ENCODE data around the gene ABHD3. TPM values are rescaled to one million over a fixed set of nuclear protein-coding genes. Genes with fewer than 3 reads are reported as not detected.
"Not testable (repeated sequence)": the region's sequence is repeated elsewhere in the genome, so short reads cannot be mapped to it uniquely, and the experiment has no call there.

Gene ABHD3
- total and polyA plus RNA-seq, 8 donors = 6.0 to 20.9 (median 7.5) TPM

DNA sequence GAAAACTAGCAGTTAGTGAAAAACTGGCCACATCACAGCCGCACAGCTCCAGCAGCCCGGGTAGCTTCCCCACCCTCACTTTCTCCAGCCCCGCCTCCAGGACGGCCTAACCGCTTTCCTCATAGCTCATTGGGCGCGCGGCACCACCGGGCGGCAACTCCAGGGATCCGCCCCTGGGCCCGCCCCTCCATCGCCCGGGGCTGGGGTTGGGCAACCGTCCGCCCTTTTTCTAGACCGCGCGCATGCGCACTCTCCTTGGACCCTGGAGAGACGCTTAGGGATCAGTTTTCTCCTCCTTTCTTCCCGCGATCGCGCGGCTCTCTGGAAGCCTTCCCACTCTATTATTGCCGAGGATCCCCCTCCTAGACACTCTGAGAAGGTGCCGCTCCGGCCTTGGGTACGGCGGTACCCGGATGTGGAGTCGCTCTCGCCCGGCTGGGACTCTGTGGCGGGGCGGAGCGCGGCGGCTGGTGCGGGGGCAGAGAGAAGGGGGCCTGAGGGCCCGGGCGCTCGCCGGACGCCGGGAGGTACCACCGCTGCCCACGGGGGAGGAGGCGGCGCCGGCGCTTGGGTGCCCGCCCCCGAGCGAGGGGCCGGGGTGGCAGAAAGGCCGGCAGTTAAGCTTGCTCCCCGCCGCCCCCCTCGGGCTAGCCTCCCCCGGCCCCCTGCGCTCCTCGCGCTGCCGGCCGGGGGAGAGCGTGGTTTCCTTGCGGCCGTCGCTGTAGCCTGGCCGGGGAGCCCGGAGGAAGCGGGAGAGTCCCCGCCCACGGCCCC, 36.2 kb upstream of the ABHD3 start, which contains the start of gene MIB1:
TSS of gene MIB1 (plus strand) at position 255 of the 774 bp plus-strand sequence. CDS start 792 bp downstream, outside the sequence.
- Histone ChIP-seq H3K27ac (peak within 1 kb of the TSS; percentile 95 to 99 (median 98)), H3K27me3 (no peaks in the 10 kb centered on the region), H3K4me1 (peaks cover 0 to 6% (median 5%) of the 10 kb centered on the region in 3 donors), H3K9me3 (no peaks in the 10 kb centered on the region), H3K36me3 (no peaks in the 10 kb centered on the region), H3K4me3 (peak within 1 kb of the TSS; percentile 59 to 97 (median 92))
- DNase-seq = peak; percentile 97 to 100 (median 98)
- intact Hi-C loops (cut with DNase I) = no loop called here
- FAIRE-seq = peak; percentile 98
- TF ChIP-seq, protein P1, sequence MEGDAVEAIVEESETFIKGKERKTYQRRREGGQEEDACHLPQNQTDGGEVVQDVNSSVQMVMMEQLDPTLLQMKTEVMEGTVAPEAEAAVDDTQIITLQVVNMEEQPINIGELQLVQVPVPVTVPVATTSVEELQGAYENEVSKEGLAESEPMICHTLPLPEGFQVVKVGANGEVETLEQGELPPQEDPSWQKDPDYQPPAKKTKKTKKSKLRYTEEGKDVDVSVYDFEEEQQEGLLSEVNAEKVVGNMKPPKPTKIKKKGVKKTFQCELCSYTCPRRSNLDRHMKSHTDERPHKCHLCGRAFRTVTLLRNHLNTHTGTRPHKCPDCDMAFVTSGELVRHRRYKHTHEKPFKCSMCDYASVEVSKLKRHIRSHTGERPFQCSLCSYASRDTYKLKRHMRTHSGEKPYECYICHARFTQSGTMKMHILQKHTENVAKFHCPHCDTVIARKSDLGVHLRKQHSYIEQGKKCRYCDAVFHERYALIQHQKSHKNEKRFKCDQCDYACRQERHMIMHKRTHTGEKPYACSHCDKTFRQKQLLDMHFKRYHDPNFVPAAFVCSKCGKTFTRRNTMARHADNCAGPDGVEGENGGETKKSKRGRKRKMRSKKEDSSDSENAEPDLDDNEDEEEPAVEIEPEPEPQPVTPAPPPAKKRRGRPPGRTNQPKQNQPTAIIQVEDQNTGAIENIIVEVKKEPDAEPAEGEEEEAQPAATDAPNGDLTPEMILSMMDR (IDR thresholded peaks at IDR 0.05) = no peak
- peak; percentile 96 to 99 (median 96) for ATAC-seq
- WGBS, 2 donors = 1% methylated on average over 65 to 76 of the region's 76 CpGs

DNA sequence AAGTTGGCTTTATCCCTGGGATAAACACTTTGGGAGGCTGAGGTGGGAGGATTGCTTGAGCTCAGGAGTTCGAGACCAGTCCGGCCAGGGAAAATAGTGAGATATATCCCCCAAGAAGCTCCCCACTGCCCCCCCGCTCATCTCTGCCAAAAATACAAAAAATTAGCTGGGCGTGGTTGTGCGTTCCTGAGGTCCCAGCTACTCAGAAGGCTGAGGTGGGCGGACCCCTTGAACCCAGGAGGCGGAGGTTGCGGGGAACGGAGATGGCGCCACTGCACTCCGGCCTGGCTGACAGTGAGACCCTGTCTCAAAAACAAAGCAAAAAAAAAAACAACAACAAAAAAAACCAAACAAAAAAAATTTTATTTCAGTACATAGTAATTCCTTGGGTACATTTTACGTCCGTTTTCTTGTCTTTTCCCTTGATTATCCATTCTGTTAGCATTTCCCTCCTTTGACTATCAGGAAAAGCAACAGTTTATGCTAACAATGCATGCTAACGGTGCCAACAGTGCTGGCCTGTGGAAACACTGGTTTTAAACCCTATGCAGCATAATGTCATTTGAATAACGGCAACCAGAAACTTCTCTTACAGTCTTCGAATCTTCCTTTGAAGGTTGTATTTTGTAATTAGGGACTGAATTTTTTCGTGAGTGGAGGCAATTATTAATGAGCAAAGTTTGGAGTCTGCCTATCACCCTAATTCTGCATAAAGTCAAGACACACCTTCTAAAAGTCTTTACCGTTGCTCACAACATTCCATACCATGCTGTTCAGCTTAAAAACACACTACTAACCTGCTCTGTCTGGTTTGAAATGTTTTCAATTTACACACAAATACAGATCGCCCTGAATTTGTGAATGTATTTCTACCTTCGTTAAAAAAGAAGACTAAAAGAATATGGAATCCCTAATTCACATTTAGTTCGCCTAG, 35.3 kb upstream of the ABHD3 start:
- ATAC-seq = peak; percentile 1 to 6 (median 2)
- 35 to 42% methylated on average over 21 of the region's 21 CpGs for WGBS, 2 donors
- peak overlapping the region in 3 of 4 donors; percentile 97 to 99 (median 98) for H3K27ac ChIP-seq
- H3K9me3 ChIP-seq = no peaks in the 10 kb centered on the region
- intact Hi-C loops (cut with DNase I) = no loop called here
- TF ChIP-seq, protein P1 (IDR thresholded peaks at IDR 0.05) = no peak
- H3K4me1 ChIP-seq = peaks cover 0 to 6% (median 5%) of the 10 kb centered on the region in 3 donors
- H3K27me3 ChIP-seq = no peaks in the 10 kb centered on the region
- no peaks in the 10 kb centered on the region for H3K36me3 ChIP-seq
- peak in 2 of 6 donors; percentile 25 to 38 for DNase-seq
- H3K4me3 ChIP-seq = peak overlapping the region in 2 of 4 donors; percentile 92 to 97
- FAIRE-seq = no peak

DNA sequence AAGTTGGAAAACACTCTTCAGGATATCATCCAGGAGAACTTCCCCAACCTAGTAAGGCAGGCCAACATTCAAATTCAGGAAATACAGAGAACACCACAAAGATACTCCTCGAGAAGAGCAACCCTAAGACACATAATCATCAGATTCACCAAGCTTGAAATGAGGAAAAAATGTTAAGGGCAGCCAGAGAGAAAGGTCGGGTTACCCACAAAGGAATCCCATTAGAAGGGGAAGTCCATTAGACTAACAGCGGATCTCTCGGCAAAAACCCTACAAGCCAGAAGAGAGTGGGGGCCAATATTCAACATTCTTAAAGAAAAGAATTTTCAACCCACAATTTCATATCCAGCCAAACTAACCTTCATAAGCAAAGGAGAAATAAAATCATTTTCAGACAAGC, 32.4 kb upstream of the ABHD3 start:
- H3K4me1 ChIP-seq; FAIRE-seq; H3K36me3 ChIP-seq; DNase-seq; H3K4me3 ChIP-seq; H3K27ac ChIP-seq; intact Hi-C loops (cut with DNase I); H3K27me3 ChIP-seq; ATAC-seq; H3K9me3 ChIP-seq: not testable (repeated sequence)
- 91 to 94% methylated on average over 4 of the region's 4 CpGs for WGBS, 2 donors

DNA sequence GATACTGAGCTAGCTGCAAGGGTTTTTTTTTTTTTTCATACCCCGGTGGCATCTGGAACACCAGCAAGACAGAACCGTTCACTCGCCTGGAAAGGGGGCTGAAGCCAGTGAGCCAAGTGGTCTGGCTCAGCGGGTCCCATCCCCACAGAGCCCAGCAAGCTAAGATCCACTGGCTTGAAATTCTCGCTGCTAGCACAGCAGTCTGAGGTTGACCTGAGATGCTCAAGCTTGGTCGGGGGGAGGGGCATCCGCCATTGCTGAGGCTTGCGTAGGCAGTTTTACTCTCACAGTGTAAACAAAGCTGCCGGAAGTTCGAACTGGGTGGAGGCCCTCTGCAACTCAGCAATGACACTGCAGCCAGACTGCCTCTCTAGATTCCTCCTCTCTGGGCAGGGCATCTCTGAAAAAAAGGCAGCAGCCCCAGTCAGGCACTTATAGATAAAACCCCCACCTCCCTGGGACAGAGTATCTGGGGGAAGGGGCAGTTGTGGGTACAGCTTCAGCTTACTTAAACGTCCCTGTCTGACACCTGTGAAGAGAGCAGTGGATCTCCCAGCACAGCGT, 31.0 kb upstream of the ABHD3 start:
- no peak overlapping the region for H3K27ac ChIP-seq
- intact Hi-C loops (cut with DNase I) = no loop called here
- H3K9me3 ChIP-seq = no peaks in the 10 kb centered on the region
- no peaks in the 10 kb centered on the region for H3K36me3 ChIP-seq
- ATAC-seq = no peak
- H3K27me3 ChIP-seq = no peaks in the 10 kb centered on the region
- no peaks in the 10 kb centered on the region for H3K4me1 ChIP-seq
- DNase-seq = peak in 1 of 6 donors; percentile 19
- no peak overlapping the region for H3K4me3 ChIP-seq
- TF ChIP-seq, protein P1 (IDR thresholded peaks at IDR 0.05) = no peak
- 60 to 64% methylated on average over 12 of the region's 12 CpGs for WGBS, 2 donors
- no peak for FAIRE-seq

DNA sequence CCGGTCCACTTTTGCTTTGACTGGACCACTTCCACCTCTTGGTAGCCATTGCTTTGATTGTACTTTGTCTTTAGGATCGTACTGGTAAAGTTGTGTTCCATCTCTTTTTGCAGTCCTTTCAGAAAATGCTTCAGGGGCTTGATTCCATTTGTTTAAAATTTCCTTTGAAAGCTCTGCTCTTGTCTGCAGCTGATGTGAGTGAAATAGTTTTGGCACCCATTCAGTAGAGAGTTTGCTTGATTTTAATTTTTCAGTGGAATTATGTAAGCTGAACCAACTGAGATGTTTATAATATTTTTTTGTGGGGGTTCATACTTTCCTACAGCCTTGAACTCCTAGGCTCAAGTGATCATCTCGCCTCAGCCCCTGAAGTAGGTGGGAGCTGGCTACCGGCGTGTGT, 28.4 kb upstream of the ABHD3 start:
- Histone ChIP-seq H3K27me3 (no peaks in the 10 kb centered on the region), H3K4me1 (no peaks in the 10 kb centered on the region), H3K36me3 (no peaks in the 10 kb centered on the region), H3K9me3 (no peaks in the 10 kb centered on the region), H3K4me3 (no peak overlapping the region), H3K27ac (no peak overlapping the region)
- TF ChIP-seq, protein P1 (IDR thresholded peaks at IDR 0.05) = no peak
- no peak for ATAC-seq
- intact Hi-C loops (cut with DNase I) = no loop called here
- no peak for DNase-seq
- no peak for FAIRE-seq
- 92 to 95% methylated on average over 5 of the region's 5 CpGs for WGBS, 2 donors
